GM23248 (cell line): ENCODE measurements around the gene CRCP. TPM values are rescaled to one million over a fixed set of nuclear protein-coding genes. Genes with fewer than 3 reads are reported as not detected.

Experiments
- DNase-seq: peaks from one replicate; pipeline ENCODE4 v3.0.0-alpha.2; 2015
- H2AFZ ChIP-seq: fragments of 200-600 bp; sonication (generic); 2 replicates; pipeline ENCODE4 v1.6.1; 2016; ENCODE audit warnings: antibody characterized with exemption
- H3F3A ChIP-seq: fragments of 200-600 bp; sonication (generic); 2 replicates; pipeline ENCODE4 v1.6.1; 2016; ENCODE audit warnings: mild to moderate bottlenecking, antibody characterized with exemption, mixed run types; ENCODE audit not compliant: insufficient read depth
- H3K27ac ChIP-seq: fragments of 200-600 bp; sonication (generic); 2 replicates; pipeline ENCODE4 v1.5.1; 2016; ENCODE audit warnings: mild to moderate bottlenecking
- H3K27me3 ChIP-seq: fragments of 200-600 bp; sonication (generic); replicated peaks from 2 replicates; pipeline ENCODE4 v1.6.1; 2016; ENCODE audit warnings: mild to moderate bottlenecking; ENCODE audit not compliant: insufficient read depth
- H3K36me3 ChIP-seq: fragments of 200-600 bp; sonication (generic); 2 replicates; pipeline ENCODE4 v1.6.1; 2016; ENCODE audit warnings: low read depth, mild to moderate bottlenecking
- H3K4me1 ChIP-seq: fragments of 200-600 bp; sonication (generic); 2 replicates; pipeline ENCODE4 v1.6.1; 2016; ENCODE audit warnings: mild to moderate bottlenecking; ENCODE audit not compliant: insufficient read depth
- H3K4me2 ChIP-seq: fragments of 200-600 bp; sonication (generic); one replicate; pipeline ENCODE4 v1.6.1; 2016; ENCODE audit warnings: mild to moderate bottlenecking; ENCODE audit not compliant: unreplicated experiment
- H3K4me3 ChIP-seq: fragments of 200-600 bp; sonication (generic); 2 replicates; pipeline ENCODE4 v1.5.1; 2016; ENCODE audit warnings: mild to moderate bottlenecking
- H3K79me2 ChIP-seq: fragments of 200-600 bp; sonication (generic); 2 replicates; pipeline ENCODE4 v1.6.1; 2016; ENCODE audit warnings: mild to moderate bottlenecking; ENCODE audit not compliant: insufficient read depth
- H3K9ac ChIP-seq: fragments of 200-600 bp; sonication (generic); 2 replicates; pipeline ENCODE4 v1.6.1; 2016; ENCODE audit warnings: mild to moderate bottlenecking
- H3K9me2 ChIP-seq: fragments of 200-600 bp; sonication (generic); 2 replicates; pipeline ENCODE4 v1.6.1; 2016; ENCODE audit warnings: mixed run types, mild to moderate bottlenecking, moderate library complexity; ENCODE audit not compliant: insufficient read depth
- H3K9me3 ChIP-seq: fragments of 200-600 bp; sonication (generic); one replicate; pipeline ENCODE4 v1.6.1; 2017; ENCODE audit warnings: low read depth
- H4K20me1 ChIP-seq: fragments of 200-600 bp; sonication (generic); 2 replicates; pipeline ENCODE4 v1.6.0; 2016; ENCODE audit not compliant: insufficient read depth
- EZH2 ChIP-seq: fragments of 200-600 bp; sonication (generic); IDR thresholded peaks from 2 replicates; pipeline ENCODE4 v1.6.1; 2018; ENCODE audit warnings: antibody characterized with exemption, mild to moderate bottlenecking; ENCODE audit not compliant: insufficient read depth, poor library complexity, severe bottlenecking
- EZH2phosphoT487 ChIP-seq: fragments of 200-600 bp; sonication (generic); IDR thresholded peaks from 2 replicates; pipeline ENCODE4 v1.6.1; 2018; ENCODE audit warnings: antibody characterized with exemption, moderate library complexity, mild to moderate bottlenecking, low read depth; ENCODE audit not compliant: insufficient read depth
- WGBS, 2 experiments: methylation state at CpG; one replicate each; pipeline ENCODE4 v1.1.6; 2015 to 2017; ENCODE audit warnings: low lambda C conversion rate in 2 of 2, low coverage in 1 of 2; ENCODE audit errors: missing lambda C conversion rate in 2 of 2; 5-methylcytosine and 5-hydroxymethylcytosine counted together
- in situ Hi-C: fragments of 300-500 bp; cut with MboI; formaldehyde crosslinking; loops from 2 replicates; pipeline ENCODE4 v1.15.0; 2020
- polyA plus RNA-seq: library from polyadenylated mRNA; unstranded; fragments of >200 nt; fragmentation: Nextera tagmentation; extraction: Ambion mirVana; gene quantifications from 2 replicates; pipeline ENCODE4 v1.2.1, GENCODE V29; 2016
- total RNA-seq: library from RNA; depleted of rRNA; stranded (reverse); fragments of >200 nt; shearing (Covaris generic); gene quantifications from 2 replicates; pipeline ENCODE4 v1.2.3, GENCODE V29; 2014

Gene CRCP
- total and polyA plus RNA-seq, 2 experiments from 2014 or later = 28.6 to 31.3 TPM

DNA sequence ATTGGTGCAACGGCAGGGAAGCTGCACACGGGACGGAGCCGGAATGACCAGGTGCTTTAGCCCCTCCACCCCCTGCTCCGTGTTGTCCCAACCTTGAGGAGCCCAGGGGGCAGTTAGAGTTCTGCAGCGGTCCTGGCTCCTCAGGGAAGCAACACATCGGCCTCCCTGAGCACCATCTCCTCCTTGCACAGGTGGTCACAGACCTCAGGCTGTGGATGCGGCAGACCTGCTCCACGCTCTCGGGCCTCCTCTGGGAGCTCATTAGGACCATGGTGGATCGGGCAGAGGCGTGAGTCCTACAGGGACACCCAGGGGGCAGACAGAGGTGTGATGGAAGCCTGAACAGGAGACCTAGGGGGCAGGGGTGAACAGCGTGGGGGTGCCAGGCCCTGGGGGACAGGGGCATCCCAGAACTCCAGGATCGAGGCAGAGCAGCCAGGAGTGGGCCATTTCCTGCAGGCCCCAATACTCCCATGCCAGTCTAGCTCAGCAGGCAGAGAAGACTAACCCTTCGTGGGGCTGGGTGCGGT lies 31.7 kb upstream of the CRCP start:
- Histone ChIP-seq H2AFZ (no peak overlapping the region), H3K9me3 (no peaks in the 10 kb centered on the region), H3K36me3 (peaks cover 6% of the 10 kb centered on the region; the same call in 1 of the 2 replicates), H3K79me2 (peaks cover 41% of the 10 kb centered on the region), H3K27me3 (no peaks in the 10 kb centered on the region), H3K27ac (no peak overlapping the region), H3F3A (no peaks in the 10 kb centered on the region), H3K4me2 (no peak overlapping the region), H3K4me3 (no peak overlapping the region), H3K9ac (no peak overlapping the region), H4K20me1 (no peaks in the 10 kb centered on the region), H3K4me1 (no peaks in the 10 kb centered on the region), H3K9me2 (no peaks in the 10 kb centered on the region)
- in situ Hi-C loops = no loop called here
- TF ChIP-seq EZH2phosphoT487 (no peak), EZH2 (no peak)
- DNase-seq = no peak
- WGBS, 2 experiments = 98 to 99% methylated on average over 11 to 16 of the region's 16 CpGs

DNA sequence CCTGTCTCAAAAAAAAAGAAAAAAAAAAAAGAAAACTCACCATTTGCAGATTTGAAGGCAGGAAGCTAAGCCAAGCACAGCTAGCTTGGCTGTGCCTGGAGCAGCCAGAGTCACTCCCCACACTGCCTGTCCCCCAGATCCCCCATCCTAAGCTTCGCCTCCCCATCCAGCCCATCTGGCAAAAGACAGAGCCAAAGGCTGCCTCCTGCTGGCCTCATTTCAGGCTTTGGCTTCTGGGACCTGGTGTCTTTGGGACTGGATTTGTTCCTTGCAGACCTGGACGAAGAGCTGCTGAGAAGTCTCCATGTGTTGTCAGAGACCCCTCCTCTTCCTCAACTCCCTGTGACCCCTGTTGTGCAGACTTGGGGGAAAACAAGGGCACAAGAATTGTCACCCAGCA lies 31.0 kb upstream of the CRCP start:
- no peaks in the 10 kb centered on the region for H3K9me2 ChIP-seq
- H3K4me1 ChIP-seq = no peaks in the 10 kb centered on the region
- H3K4me3 ChIP-seq = no peak overlapping the region
- WGBS, 2 experiments = 95 to 96% methylated on average over 2 of the region's 2 CpGs
- no peaks in the 10 kb centered on the region for H4K20me1 ChIP-seq
- no peak overlapping the region for H3K4me2 ChIP-seq
- no peaks in the 10 kb centered on the region for H3F3A ChIP-seq
- H3K27me3 ChIP-seq = no peaks in the 10 kb centered on the region
- no peak for DNase-seq
- H3K9me3 ChIP-seq = no peaks in the 10 kb centered on the region
- no peak overlapping the region for H2AFZ ChIP-seq
- peaks cover 6% of the 10 kb centered on the region; the same call in 1 of the 2 replicates for H3K36me3 ChIP-seq
- H3K79me2 ChIP-seq = peaks cover 34% of the 10 kb centered on the region
- H3K27ac ChIP-seq = no peak overlapping the region
- no peak overlapping the region for H3K9ac ChIP-seq
- in situ Hi-C loops = no loop called here
- TF ChIP-seq EZH2phosphoT487 = no peak
- no peak for TF ChIP-seq EZH2

DNA sequence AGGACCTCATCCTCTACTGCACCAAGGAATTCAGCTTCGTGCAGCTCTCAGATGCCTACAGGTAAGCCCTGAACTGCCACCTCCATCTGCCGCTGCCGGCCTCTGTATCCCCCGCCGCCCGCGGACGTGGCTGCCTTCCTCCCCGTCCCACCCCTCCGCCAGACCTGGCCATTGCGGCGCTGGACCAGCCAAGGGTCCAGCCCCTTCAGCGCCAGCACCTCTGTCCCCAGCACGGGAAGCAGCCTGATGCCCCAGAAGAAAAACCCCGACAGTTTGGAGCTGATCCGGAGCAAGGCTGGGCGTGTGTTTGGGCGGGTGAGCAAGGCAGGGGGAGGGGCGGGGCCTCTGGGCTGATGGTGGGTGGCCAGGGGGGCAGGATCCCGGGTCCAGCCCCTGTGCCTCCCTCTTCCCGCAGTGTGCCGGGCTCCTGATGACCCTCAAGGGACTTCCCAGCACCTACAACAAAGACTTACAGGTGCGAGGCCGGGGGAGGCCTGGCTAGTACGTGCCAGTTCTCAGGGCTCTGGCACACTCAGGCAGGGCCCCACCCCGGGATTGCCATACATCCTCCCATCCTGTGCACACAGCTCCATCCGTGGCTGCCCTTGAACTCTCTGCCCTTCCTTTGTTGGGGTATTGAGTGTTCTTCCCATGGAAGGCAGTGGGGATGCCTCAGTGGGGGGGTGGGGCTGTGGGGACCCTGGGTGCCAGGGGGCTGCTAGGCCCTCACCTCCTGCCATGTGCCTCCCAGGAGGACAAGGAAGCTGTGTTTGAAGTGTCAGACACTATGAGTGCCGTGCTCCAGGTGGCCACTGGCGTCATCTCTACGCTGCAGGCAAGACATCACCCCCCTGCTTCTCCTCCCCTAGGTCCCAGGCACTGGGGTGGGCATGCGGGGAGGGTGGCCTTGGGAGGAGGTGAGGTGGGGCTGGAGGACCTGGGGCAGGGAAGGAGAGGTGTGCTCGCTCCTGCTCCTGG lies 25.5 kb upstream of the CRCP start:
- no peak overlapping the region for H3K27ac ChIP-seq
- no peaks in the 10 kb centered on the region for H4K20me1 ChIP-seq
- no peaks in the 10 kb centered on the region for H3K36me3 ChIP-seq
- in situ Hi-C loops = no loop called here
- H3K4me2 ChIP-seq = no peak overlapping the region
- no peaks in the 10 kb centered on the region for H3K27me3 ChIP-seq
- H3F3A ChIP-seq = no peaks in the 10 kb centered on the region
- no peak overlapping the region for H3K4me3 ChIP-seq
- WGBS, 2 experiments = 77 to 86% methylated on average over 23 to 27 of the region's 32 CpGs
- H3K4me1 ChIP-seq = no peaks in the 10 kb centered on the region
- no peak for DNase-seq
- H3K9me3 ChIP-seq = no peaks in the 10 kb centered on the region
- H3K9ac ChIP-seq = no peak overlapping the region
- H3K79me2 ChIP-seq = no peaks in the 10 kb centered on the region
- H2AFZ ChIP-seq = no peak overlapping the region
- H3K9me2 ChIP-seq = no peaks in the 10 kb centered on the region
- no peak for TF ChIP-seq EZH2phosphoT487
- no peak for TF ChIP-seq EZH2

DNA sequence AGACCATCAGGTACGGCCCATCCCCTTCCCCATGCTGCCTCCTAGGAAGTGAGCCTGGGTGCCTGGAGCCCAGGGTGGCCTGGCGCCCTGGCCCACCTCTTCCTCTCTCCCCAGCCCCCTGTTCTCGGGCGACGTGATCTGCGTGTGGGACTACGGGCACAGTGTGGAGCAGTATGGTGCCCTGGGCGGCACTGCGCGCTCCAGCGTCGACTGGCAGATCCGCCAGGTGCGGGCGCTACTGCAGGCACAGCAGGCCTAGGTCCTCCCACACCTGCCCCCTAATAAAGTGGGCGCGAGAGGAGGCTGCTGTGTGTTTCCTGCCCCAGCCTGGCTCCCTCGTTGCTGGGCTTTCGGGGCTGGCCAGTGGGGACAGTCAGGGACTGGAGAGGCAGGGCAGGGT lies 22.0 kb upstream of the CRCP start:
- no peaks in the 10 kb centered on the region for H3K9me2 ChIP-seq
- no peak overlapping the region for H3K9ac ChIP-seq
- H3K4me1 ChIP-seq = no peaks in the 10 kb centered on the region
- no peak for TF ChIP-seq EZH2phosphoT487
- TF ChIP-seq EZH2 = no peak
- H3F3A ChIP-seq = peaks cover 6% of the 10 kb centered on the region; the same call in 1 of the 2 replicates
- H3K9me3 ChIP-seq = no peaks in the 10 kb centered on the region
- DNase-seq = no peak
- no peak overlapping the region for H3K27ac ChIP-seq
- H3K4me3 ChIP-seq = no peak overlapping the region
- in situ Hi-C loops = no loop called here
- H3K36me3 ChIP-seq = no peaks in the 10 kb centered on the region
- no peaks in the 10 kb centered on the region for H3K27me3 ChIP-seq
- no peaks in the 10 kb centered on the region for H4K20me1 ChIP-seq
- H3K4me2 ChIP-seq = no peak overlapping the region
- no peak overlapping the region for H2AFZ ChIP-seq
- H3K79me2 ChIP-seq = no peaks in the 10 kb centered on the region
- 90% methylated on average over 19 of the region's 19 CpGs for WGBS, 2 experiments
